HFFc6 (cell line): Measurements from ENCODE around the gene ST3GAL2. TPM values are rescaled to one million over a fixed set of nuclear protein-coding genes. Genes with fewer than 3 reads are reported as not detected.

Source experiments
- DNase-seq: peaks from one replicate; pipeline ENCODE4 v3.0.0-alpha.2; 2018
- H3K27ac Mint-ChIP-seq: 2 replicates; pipeline ENCODE4 v1.8.0; 2020; ENCODE audit warnings: mild to moderate bottlenecking, mixed read lengths
- H3K27me3 Mint-ChIP-seq: 2 replicates; pipeline ENCODE4 v1.8.0; 2021; ENCODE audit warnings: mild to moderate bottlenecking, moderate library complexity, mixed read lengths; ENCODE audit not compliant: insufficient read depth
- H3K36me3 Mint-ChIP-seq: 2 replicates; pipeline ENCODE4 v1.8.0; 2021; ENCODE audit warnings: low read depth, mixed read lengths
- H3K4me1 Mint-ChIP-seq: 2 replicates; pipeline ENCODE4 v1.8.0; 2020; ENCODE audit warnings: low read depth, mixed read lengths
- H3K4me3 Mint-ChIP-seq: 2 replicates; pipeline ENCODE4 v1.8.0; 2020; ENCODE audit warnings: mild to moderate bottlenecking, moderate library complexity, mixed read lengths
- H3K9me3 Mint-ChIP-seq: 2 replicates; pipeline ENCODE4 v1.8.0; 2020; ENCODE audit warnings: mild to moderate bottlenecking, mixed read lengths
- CTCF ChIP-seq: fragments of 200-600 bp; sonication (generic); IDR thresholded peaks from 2 replicates; pipeline ENCODE4 v1.5.0; 2021; ENCODE audit warnings: antibody characterized with exemption, mild to moderate bottlenecking
- total RNA-seq, 6 experiments: library from RNA; stranded (reverse); fragmentation: NEBNext Ultra II Directional; extraction: Animal tissue kit (Norgen Biotek cat#: 25700); gene quantifications; 2 replicates in 1 of 6; 3 replicates in 5 of 6; pipeline ENCODE4 v1.2.3, GENCODE V29; 2021

ST3GAL2 gene
- total RNA-seq, 6 experiments from 2014 or later, result 25.4 to 31.2 (median 26.3) TPM

- Mint-ChIP-seq H3K9me3 (no peaks in the 10 kb centered on the region), H3K4me3 (no peak overlapping the region), H3K27me3 (peaks cover 4% of the 10 kb centered on the region; the same call in 1 of the 2 replicates), H3K4me1 (no peaks in the 10 kb centered on the region), H3K36me3 (no peaks in the 10 kb centered on the region), H3K27ac (no peak overlapping the region)
- no peak for TF ChIP-seq CTCF
- no peak for DNase-seq
Measured at GRCh38 chr16:70465999-70466804, 27.3 kb upstream of the ST3GAL2 start.

GRCh38 chr16:70463235-70463634 is 24.3 kb upstream of the ST3GAL2 start:
- TF ChIP-seq CTCF, result no peak
- DNase-seq, result no peak
- Mint-ChIP-seq H3K27me3 (0 out of 2 replicates have a peak, but pooled peaks cover 2% of the 10 kb centered on the region), H3K9me3 (no peaks in the 10 kb centered on the region), H3K4me1 (no peaks in the 10 kb centered on the region; the same call in 1 of the 2 replicates), H3K4me3 (no peak overlapping the region), H3K36me3 (no peaks in the 10 kb centered on the region), H3K27ac (no peak overlapping the region)

GRCh38 chr16:70460737-70461261 is 21.9 kb upstream of the ST3GAL2 start:
- no peak overlapping the region for H3K27ac Mint-ChIP-seq
- no peak for TF ChIP-seq CTCF
- no peaks in the 10 kb centered on the region for H3K27me3 Mint-ChIP-seq
- no peak for DNase-seq
- no peaks in the 10 kb centered on the region for H3K36me3 Mint-ChIP-seq
- no peaks in the 10 kb centered on the region; the same call in 1 of the 2 replicates for H3K4me1 Mint-ChIP-seq
- H3K4me3 Mint-ChIP-seq, result no peak overlapping the region
- H3K9me3 Mint-ChIP-seq, result no peaks in the 10 kb centered on the region

GRCh38 chr16:70457446-70458166 is 18.7 kb upstream of the ST3GAL2 start:
- no peak overlapping the region for H3K4me3 Mint-ChIP-seq
- H3K27me3 Mint-ChIP-seq, result no peaks in the 10 kb centered on the region; the same call in 1 of the 2 replicates
- no peaks in the 10 kb centered on the region for H3K9me3 Mint-ChIP-seq
- no peaks in the 10 kb centered on the region for H3K36me3 Mint-ChIP-seq
- H3K4me1 Mint-ChIP-seq, result peaks cover 12% of the 10 kb centered on the region
- DNase-seq, result no peak
- no peak for TF ChIP-seq CTCF
- H3K27ac Mint-ChIP-seq, result no peak overlapping the region

- H3K9me3 Mint-ChIP-seq, result no peaks in the 10 kb centered on the region
- H3K36me3 Mint-ChIP-seq, result no peaks in the 10 kb centered on the region
- no peak overlapping the region for H3K4me3 Mint-ChIP-seq
- H3K27me3 Mint-ChIP-seq, result no peaks in the 10 kb centered on the region; the same call in 1 of the 2 replicates
- peaks cover 12% of the 10 kb centered on the region for H3K4me1 Mint-ChIP-seq
- no peak overlapping the region for H3K27ac Mint-ChIP-seq
- 0 out of 2 replicates have a peak, but pooled peaks have one; percentile 9 for TF ChIP-seq CTCF
- no peak for DNase-seq
Measured at GRCh38 chr16:70455910-70456309, 17.0 kb upstream of the ST3GAL2 start.
